ENCODE results near the gene CCBE1.
"Not testable (repeated sequence)": the region's sequence is repeated elsewhere in the genome, so short reads cannot be mapped to it uniquely, and the experiment has no call there.

The CCBE1 gene

DNA sequence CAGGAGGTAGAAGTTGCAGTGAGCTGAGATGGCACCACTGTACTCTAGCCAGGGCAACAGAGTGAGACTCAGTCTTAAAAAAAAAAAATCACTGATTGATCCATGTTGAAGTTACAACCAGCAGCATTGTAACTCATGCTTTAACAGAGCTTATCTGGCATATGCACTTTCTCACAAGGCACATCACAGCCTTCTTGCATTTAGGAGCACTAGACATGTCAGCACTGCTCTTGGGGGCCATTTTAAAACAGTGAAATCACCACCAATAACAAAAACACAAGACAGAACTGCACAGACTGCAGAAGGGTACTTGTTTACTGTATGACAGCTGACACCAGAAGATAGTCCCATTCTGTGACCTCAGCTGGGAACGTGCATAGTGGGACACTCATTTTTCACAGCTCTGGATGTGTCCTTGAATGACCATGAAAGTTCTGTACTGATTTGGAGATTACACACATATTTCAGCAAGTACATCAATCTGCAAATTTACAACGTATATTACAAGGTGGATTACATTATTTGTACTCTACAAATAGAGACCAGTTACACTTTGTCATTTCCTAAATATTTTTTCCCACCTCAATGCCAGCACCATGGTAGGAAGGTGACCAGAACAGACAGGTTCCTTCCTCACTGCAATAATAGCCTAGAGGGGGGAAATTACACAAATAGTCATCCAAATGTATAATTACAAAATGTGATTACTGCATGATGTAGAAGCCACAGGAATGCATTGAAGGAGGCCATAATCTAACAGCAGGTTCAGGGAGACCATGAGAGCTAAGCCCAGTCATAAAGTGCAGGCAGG is 35.1 kb downstream of the CCBE1 start:
- DNase-seq (ENCODE audit: low spot score in 2 of 2) = no peak
- Mint-ChIP-seq H3K36me3 (no peaks in the 10 kb centered on the region), H3K4me1 (no peaks in the 10 kb centered on the region)

DNA sequence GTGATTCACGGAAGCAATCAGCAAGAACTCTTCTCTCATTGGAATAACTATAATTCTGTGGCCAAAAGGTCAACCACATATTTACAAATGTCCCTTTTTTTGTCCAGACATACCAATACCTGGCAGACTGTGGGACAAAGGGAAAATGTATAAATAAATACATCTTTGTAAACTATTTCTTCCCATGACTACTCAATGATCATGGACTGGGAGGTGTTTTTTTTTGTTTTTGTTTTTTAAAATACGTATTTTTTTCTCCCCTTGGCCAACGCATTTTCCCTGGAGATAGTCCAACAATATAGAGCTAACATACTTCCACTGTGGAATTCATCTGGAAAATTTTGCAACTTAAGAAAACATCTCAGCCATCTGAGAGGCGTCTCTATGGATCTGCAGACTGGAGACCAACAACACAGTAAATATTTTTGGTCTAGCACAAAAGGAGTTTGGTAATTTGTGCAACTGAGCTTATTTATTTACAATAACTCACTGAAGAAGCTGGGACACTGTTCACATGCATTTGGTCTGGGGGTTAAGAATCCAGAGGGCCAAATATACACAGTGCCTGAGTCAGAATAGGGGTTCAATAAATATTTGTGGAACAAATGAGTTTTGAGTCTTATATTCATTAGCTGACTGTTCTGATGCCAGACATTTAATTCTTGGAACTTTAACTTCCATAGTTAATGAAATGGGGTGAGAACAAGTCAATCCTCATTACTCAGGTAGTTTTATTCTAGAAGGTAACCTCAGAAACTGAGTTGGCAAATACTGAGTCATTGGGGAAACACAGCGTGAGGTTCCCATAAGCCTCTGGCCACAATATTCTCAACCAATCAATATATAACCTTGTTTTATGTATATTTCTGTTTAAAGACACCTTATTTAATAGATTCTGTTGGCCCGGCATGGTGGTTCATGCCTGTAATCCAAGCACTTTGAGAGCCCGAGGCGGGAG is 36.2 kb downstream of the CCBE1 start:
- ATAC-seq (ENCODE audit: low read depth) (no peak), DNase-seq (ENCODE audit: low spot score in 2 of 2) (no peak)
- Mint-ChIP-seq H3K36me3 (no peaks in the 10 kb centered on the region), H3K27me3 (peaks cover 12% of the 10 kb centered on the region), H3K27ac (no peak overlapping the region), H3K9me3 (no peaks in the 10 kb centered on the region), H3K4me3 (no peak overlapping the region), H3K4me1 (no peaks in the 10 kb centered on the region)

More for the DNA sequence above, 35.1 kb downstream of the CCBE1 start:
- H3K9me3 Mint-ChIP-seq = no peaks in the 10 kb centered on the region
- peaks cover 9% of the 10 kb centered on the region for H3K27me3 Mint-ChIP-seq
- no peak overlapping the region for H3K27ac Mint-ChIP-seq
- no peak for ATAC-seq (ENCODE audit: low read depth)
- no peak overlapping the region for H3K4me3 Mint-ChIP-seq

DNA sequence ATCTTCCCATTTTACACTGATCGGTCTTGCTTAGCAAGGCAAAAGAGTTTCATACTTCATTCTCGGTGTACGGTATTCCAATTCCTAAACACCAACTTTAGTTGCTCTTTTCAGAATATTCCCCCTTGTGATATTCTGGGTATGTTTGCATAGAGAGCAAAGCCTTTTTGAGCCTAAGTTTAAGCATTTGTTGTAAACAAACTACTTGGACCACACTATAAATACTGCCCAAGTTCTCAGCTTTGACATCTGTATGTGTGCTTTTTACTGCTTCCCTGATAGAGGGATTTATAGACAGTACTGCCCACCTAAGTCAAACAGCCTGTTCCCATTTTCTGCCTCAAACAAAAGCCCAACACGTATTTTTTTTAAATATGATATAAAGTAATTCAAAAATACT is 36.9 kb downstream of the CCBE1 start:
- Mint-ChIP-seq H3K4me3 (no peak overlapping the region), H3K36me3 (no peaks in the 10 kb centered on the region), H3K4me1 (no peaks in the 10 kb centered on the region), H3K27me3 (peaks cover 10% of the 10 kb centered on the region), H3K27ac (no peak overlapping the region), H3K9me3 (no peaks in the 10 kb centered on the region)
- ATAC-seq (ENCODE audit: low read depth) = no peak
- DNase-seq (ENCODE audit: low spot score in 2 of 2) = no peak

DNA sequence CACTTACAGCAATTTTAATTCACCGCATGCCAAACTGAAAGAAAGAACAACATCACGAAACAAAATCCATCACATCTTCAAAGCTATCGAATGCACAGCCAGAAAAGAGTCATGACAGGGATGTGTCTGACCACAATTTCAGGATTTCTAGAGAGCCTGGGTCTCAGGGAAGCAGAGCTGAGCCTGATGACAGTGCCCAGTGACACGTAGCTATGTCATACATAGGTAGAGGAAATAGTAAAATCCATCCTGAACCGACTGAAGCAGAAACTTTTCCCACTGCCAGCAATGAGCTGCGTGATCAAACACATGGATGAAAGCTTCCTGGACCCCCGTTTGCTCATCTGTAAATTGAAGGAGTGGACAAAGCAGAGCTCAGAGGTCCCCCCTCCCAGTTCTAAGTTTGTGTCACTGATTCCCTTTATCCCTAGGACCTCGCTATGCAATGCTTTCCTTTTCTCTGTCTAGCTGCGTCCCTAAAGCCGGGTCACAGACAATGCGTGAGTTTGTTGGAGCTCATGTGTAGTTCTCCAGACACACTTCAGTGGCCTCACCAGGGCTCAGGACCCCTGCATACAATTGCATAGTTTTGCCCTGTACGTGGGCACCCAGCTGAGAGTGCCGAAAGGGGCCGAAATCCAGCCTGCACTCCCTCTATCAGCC is 37.6 kb downstream of the CCBE1 start:
- Mint-ChIP-seq H3K4me1 (no peaks in the 10 kb centered on the region), H3K27ac (no peak overlapping the region), H3K4me3 (no peak overlapping the region), H3K9me3 (no peaks in the 10 kb centered on the region), H3K27me3 (peaks cover 10% of the 10 kb centered on the region), H3K36me3 (no peaks in the 10 kb centered on the region)
- DNase-seq (ENCODE audit: low spot score in 2 of 2) (no peak), ATAC-seq (ENCODE audit: low read depth) (no peak)

DNA sequence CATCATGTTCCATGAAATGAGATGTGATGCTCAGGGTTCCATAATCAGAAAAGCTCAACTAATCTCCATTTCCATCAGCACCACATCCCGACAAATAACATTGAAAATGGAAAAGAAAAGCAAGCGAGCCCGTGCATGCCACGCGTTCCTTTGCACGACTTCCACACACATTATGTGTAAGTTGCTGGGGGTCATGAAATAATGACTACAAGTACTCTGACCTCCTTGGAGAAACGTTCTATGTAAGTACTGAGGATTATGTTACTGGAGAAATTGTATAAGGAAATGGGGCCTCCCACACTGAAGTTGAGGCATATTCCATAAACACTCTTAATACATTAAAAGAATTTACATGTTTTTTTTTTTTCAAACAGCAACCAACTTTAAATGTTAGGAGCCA is 38.3 kb downstream of the CCBE1 start:
- no peaks in the 10 kb centered on the region for H3K36me3 Mint-ChIP-seq
- no peak overlapping the region for H3K4me3 Mint-ChIP-seq
- no peaks in the 10 kb centered on the region for H3K4me1 Mint-ChIP-seq
- ATAC-seq (ENCODE audit: low read depth) (no peak), DNase-seq (ENCODE audit: low spot score in 2 of 2) (no peak)
- H3K9me3 Mint-ChIP-seq = no peaks in the 10 kb centered on the region
- peaks cover 10% of the 10 kb centered on the region for H3K27me3 Mint-ChIP-seq
- H3K27ac Mint-ChIP-seq = no peak overlapping the region

DNA sequence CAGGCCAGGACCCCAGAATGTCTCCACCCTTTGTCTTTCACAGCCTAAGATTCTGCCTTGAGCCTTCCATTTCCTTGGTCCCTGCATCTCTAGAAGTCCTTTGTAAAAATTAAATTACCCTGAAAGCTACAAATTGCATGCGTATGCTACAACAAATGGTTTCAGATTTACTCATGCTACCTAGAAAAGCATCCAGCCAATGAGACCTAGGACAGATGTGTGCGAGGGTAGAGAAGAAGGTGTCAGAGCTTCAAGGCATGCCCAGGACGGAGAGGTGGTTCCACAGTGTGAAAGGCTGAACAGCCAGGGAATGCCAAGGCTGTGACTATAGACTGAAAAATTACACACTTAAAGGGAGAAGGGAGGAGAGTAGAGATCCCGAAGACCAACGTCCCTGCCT is 40.2 kb downstream of the CCBE1 start:
- no peak for DNase-seq (ENCODE audit: low spot score in 2 of 2)
- ATAC-seq (ENCODE audit: low read depth) = no peak
- Mint-ChIP-seq H3K27ac (no peak overlapping the region), H3K36me3 (no peaks in the 10 kb centered on the region), H3K9me3 (no peaks in the 10 kb centered on the region), H3K4me3 (no peak overlapping the region), H3K4me1 (no peaks in the 10 kb centered on the region), H3K27me3 (peaks cover 3% of the 10 kb centered on the region)

DNA sequence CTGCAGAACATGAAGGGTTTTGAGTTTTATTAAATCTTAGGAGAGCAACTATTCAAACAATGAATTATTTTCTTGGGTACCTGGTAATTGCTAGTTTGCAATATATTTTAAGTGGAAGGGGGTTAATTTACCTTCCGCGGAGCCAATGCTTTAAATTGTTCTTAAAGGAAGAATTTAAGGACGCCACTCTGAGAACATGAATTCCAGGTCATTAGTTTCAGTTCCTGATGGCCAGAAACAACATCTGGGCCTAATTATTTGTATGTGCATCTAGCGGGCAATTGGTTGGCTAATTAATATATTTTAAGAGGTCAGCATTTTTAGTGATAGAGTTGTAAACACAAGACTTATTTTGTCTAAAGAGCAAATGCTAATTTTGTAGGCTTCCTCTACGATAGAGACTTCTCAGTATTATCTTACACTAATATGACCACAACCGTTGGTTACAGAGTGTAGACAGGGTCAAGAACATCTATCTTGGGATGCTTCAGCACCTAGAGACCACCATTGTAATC is 40.8 kb downstream of the CCBE1 start:
- no peaks in the 10 kb centered on the region for H3K9me3 Mint-ChIP-seq
- H3K27me3 Mint-ChIP-seq = peaks cover 3% of the 10 kb centered on the region
- DNase-seq (ENCODE audit: low spot score in 2 of 2) = no peak
- H3K36me3 Mint-ChIP-seq = no peaks in the 10 kb centered on the region
- H3K27ac Mint-ChIP-seq = no peak overlapping the region
- no peaks in the 10 kb centered on the region for H3K4me1 Mint-ChIP-seq
- no peak for ATAC-seq (ENCODE audit: low read depth)
- H3K4me3 Mint-ChIP-seq = no peak overlapping the region

DNA sequence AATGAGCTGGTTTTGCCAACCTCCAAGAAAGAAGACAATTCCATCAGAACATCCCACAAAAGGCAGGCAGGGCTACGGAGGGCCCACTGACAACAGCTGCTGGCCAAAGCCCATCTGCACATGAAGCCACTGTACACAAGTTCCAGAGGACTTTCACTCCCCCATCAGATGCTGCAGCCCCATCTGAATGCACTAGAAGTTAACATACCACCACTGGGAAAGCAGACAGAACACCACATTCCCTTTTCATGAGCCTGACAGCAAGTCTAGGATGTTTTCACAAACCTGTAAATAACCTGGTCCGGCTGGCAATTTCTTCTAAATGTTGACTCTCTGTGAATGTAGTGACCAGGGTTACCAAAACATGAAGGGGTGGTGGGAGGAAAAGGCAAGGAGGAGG is 41.5 kb downstream of the CCBE1 start:
- Mint-ChIP-seq H3K9me3 (no peaks in the 10 kb centered on the region), H3K27ac (no peak overlapping the region), H3K4me3 (no peak overlapping the region), H3K27me3 (peaks cover 3% of the 10 kb centered on the region), H3K36me3 (no peaks in the 10 kb centered on the region), H3K4me1 (no peaks in the 10 kb centered on the region)
- ATAC-seq (ENCODE audit: low read depth) (no peak), DNase-seq (ENCODE audit: low spot score in 2 of 2) (no peak)

DNA sequence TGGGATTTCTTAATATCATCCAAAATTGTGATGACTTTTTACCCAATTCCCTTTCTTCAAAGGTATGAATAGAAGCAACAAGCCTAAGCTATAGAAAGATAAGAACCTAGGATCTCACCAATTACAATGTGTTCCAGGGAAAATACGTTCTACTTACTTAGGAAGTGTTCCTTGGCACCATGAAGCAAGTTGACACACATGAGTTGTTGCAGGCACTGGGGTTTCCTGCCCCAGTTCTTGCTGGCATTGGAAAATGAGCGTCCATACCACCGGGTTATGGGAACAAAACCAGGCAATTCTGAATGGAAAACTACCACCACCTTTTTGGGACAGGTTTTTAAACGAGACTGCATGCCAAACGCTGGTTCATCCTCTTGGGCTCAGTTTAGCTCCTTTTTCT is 46.2 kb downstream of the CCBE1 start:
- Mint-ChIP-seq H3K9me3 (no peaks in the 10 kb centered on the region), H3K27ac (no peak overlapping the region), H3K4me3 (no peak overlapping the region), H3K27me3 (peaks cover 2% of the 10 kb centered on the region), H3K4me1 (no peaks in the 10 kb centered on the region), H3K36me3 (no peaks in the 10 kb centered on the region)
- no peak for ATAC-seq (ENCODE audit: low read depth)
- no peak for DNase-seq (ENCODE audit: low spot score in 2 of 2)

DNA sequence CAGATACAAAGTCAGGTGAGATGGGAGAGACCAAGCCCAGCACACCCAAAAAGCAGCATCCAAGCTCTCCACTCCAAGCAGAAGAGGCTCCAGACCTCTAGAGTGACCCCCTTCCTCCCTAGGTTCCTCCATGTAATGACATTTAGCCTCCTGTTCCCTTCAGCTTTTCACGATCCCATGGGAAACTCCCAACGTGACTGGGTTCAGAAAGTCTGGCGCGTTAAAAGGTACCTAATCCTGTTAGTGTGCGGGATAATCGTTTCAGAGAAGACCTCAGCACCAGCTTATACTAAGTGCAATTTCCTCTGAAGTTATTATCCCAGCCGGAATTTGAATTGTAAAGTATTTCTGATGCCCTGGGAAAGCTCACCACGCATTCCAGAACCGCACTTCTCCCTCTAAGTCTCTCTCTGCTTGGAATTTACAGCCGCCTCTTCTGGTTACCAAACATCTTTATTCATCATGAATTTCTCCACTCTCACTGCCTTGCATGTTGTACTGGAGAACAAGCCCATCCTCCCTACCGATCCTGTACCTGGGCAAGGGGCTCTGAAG is 46.9 kb downstream of the CCBE1 start:
- no peaks in the 10 kb centered on the region for H3K36me3 Mint-ChIP-seq
- ATAC-seq (ENCODE audit: low read depth) = no peak

DNA sequence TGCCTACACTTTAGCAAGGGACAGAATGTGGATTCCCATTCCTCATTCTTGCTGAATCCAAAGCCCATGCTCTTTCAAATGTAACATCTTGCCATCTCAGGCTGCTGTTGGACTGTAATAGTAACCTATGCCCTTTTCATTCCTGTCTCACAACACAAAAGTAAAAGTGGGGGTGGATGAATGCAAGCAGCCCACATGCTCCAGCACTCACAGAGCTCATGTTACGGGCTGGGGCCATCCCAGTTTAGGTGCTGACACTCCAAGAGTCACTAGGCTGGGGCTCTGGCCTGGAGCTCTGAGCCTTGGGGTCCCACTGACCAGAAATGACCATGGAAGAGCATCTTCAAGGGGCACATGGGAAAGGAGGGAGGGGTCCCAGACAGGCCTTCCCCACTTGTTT is 47.6 kb downstream of the CCBE1 start:
- ATAC-seq (ENCODE audit: low read depth) = no peak
- Mint-ChIP-seq H3K36me3 (no peaks in the 10 kb centered on the region), H3K27me3 (peaks cover 2% of the 10 kb centered on the region), H3K27ac (no peak overlapping the region), H3K4me3 (no peak overlapping the region), H3K4me1 (no peaks in the 10 kb centered on the region), H3K9me3 (no peaks in the 10 kb centered on the region)
- no peak for DNase-seq (ENCODE audit: low spot score in 2 of 2)

More for the DNA sequence above, 46.9 kb downstream of the CCBE1 start:
- H3K27ac Mint-ChIP-seq = no peak overlapping the region
- peaks cover 2% of the 10 kb centered on the region for H3K27me3 Mint-ChIP-seq
- H3K9me3 Mint-ChIP-seq = no peaks in the 10 kb centered on the region
- no peaks in the 10 kb centered on the region for H3K4me1 Mint-ChIP-seq
- no peak for DNase-seq (ENCODE audit: low spot score in 2 of 2)
- no peak overlapping the region for H3K4me3 Mint-ChIP-seq

DNA sequence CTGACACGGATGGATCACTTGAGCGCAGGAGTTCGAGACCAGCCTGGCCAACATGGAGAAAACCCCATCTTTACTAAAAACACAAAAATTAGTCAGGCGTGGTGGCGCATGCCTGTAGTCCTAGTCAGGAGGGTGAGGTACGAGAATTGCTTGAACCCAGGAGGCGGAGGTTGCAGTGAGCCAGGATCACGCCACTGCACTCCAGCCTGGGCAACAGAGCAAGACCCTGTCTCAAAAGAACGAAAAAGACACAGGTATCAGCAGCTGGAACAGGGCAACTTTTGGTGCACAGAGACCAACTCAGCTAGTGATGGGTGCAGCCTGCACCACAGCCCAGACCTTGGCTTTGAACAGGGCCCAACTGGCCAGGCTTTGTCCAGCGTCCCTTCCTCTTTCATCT is 48.8 kb downstream of the CCBE1 start:
- not testable (repeated sequence) for H3K27ac Mint-ChIP-seq; H3K27me3 Mint-ChIP-seq; DNase-seq (ENCODE audit: low spot score in 2 of 2); H3K4me3 Mint-ChIP-seq; ATAC-seq (ENCODE audit: low read depth); H3K4me1 Mint-ChIP-seq; H3K9me3 Mint-ChIP-seq; H3K36me3 Mint-ChIP-seq

DNA sequence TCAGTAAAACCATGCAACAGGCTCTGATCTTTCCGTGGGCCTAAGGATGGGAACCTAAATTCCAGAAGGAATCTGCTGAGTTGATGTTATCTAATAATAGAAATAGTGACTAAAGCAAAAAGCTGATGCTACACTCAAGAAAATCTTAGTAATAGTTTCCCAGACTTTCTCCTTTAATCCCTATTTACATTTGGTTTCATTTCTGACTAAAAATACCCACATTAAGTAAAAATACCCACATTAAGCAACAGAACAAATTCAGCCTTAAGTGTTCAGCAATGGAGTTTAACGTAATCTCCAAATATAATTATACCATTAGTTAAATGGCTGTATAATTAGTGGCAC is 50.3 kb downstream of the CCBE1 start:
- DNase-seq (ENCODE audit: low spot score in 2 of 2) = no peak
- no peaks in the 10 kb centered on the region for H3K36me3 Mint-ChIP-seq
- no peak overlapping the region for H3K27ac Mint-ChIP-seq
- H3K9me3 Mint-ChIP-seq = no peaks in the 10 kb centered on the region
- H3K27me3 Mint-ChIP-seq = peaks cover 2% of the 10 kb centered on the region
- H3K4me3 Mint-ChIP-seq = no peak overlapping the region
- no peaks in the 10 kb centered on the region for H3K4me1 Mint-ChIP-seq
- ATAC-seq (ENCODE audit: low read depth) = no peak

Measured in memory B cell (primary cell).